ENCODE data around the gene CFAP69. TPM values are rescaled to one million over a fixed set of nuclear protein-coding genes. Genes with fewer than 3 reads are reported as not detected.
A peak's percentile ranks its signal among the peaks of the same experiment; 100 is the strongest.
"Not testable (repeated sequence)": the region's sequence is repeated elsewhere in the genome, so short reads cannot be mapped to it uniquely, and the experiment has no call there.

The CFAP69 gene
- total and polyA plus RNA-seq, 4 experiments from 2014 or later: 0.58 TPM; not detected in 3

DNA sequence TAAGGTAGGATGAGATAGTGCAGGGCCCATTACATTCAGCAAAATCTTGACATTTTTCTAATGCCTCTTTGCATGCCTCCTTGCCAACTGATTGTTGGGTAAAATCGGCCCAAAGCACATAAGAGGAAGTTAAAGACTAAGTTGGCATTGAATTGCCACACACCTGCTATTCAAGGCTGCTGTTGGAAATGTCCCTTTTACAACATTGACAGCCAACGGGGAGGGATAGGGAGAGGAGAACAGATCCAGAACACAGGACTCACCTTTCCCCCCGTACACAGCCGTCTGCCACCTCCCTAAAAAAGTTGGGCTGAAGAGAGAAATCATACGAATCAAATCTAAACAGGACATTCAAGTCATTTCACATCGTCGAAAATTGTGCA lies 75.4 kb downstream of the CFAP69 start:
- H3K27ac Mint-ChIP-seq: no peak overlapping the region
- no peaks in the 10 kb centered on the region for H3K36me3 Mint-ChIP-seq
- Histone ChIP-seq H3K9me3 (ENCODE audit: control insufficient read depth in 1 of 2, low read length in 2 of 2) (no peaks in the 10 kb centered on the region), H3K36me3 (ENCODE audit: insufficient read depth, low read length) (no peaks in the 10 kb centered on the region), H3K4me1 (ENCODE audit: insufficient read depth, low read length) (no peaks in the 10 kb centered on the region), H3K4me3 (ENCODE audit: low read length in 2 of 2) (no peak overlapping the region), H3K27ac (ENCODE audit: low read depth, low read length) (no peak overlapping the region), H3K27me3 (ENCODE audit: insufficient read depth, low read length) (peaks cover 6% of the 10 kb centered on the region)
- CTCF ChIA-PET (ENCODE audit: partially characterized antibody): no interaction called here
- POLR2A ChIA-PET (ENCODE audit: partially characterized antibody): no interaction called here
- peaks cover 0 to 2% (median 0%) of the 10 kb centered on the region in 8 donors for H3K9me3 Mint-ChIP-seq
- DNase-seq: no peak
- peak overlapping the region in 5 of 8 donors; percentile 17 to 67 (median 55) for H3K4me3 Mint-ChIP-seq
- H3K27me3 Mint-ChIP-seq: peaks cover 31 to 38% of the 10 kb centered on the region in 2 donors
- intact Hi-C loops (cut with micrococcal nuclease): no loop called here
- H3K4me1 Mint-ChIP-seq: peaks cover 6 to 15% (median 11%) of the 10 kb centered on the region in 4 donors

DNA sequence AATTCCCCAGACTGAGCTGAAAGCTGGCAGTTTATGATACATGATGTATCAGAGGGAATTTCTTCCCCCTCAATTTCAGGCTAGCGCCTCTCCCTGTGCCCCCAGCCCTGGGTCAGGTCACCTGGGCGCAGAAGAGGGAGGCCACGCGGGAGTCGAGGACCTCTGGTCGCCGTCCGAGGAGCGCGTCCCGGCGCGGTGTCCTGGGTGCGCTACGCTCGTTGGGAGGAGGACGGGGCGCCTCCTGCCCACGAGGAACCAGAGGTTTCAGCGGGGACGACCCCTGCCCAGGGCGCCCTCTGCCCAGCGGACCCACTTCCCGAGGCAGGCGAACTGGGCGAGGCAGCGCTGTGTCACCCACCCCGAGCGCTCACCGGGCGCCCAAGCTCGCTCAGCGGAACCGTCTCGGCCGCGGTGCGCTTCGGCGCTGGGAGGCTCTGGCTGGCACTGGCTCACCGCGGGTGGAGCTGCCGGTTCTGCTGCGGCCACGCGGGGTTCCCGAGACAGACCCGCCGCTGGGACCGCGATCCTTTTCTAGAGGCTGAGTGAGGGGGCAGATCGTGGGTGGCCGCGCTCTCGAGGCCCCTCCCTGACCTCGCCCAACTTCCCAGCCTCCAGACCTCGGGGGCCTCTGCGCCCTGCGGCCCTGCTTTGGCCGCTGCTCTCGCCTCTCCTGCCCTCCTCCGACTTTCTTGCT lies 76.0 kb downstream of the CFAP69 start, which contains the start of gene FAM237B:
Gene FAM237B, minus strand, starts transcription at position 504 of the 694 bp plus-strand sequence. CDS start 1,556 bp downstream, outside the sequence.
- Mint-ChIP-seq H3K27ac (no peak within 1 kb of the TSS), H3K4me1 (peaks cover 6 to 15% (median 11%) of the 10 kb centered on the region in 4 donors), H3K4me3 (peak within 1 kb of the TSS in 7 of 8 donors; percentile 17 to 67 (median 47)), H3K36me3 (no peaks in the 10 kb centered on the region), H3K27me3 (peaks cover 31 to 38% of the 10 kb centered on the region in 2 donors), H3K9me3 (peaks cover 0 to 2% (median 0%) of the 10 kb centered on the region in 8 donors)
- Histone ChIP-seq H3K27ac (ENCODE audit: low read depth, low read length) (no peak within 1 kb of the TSS), H3K9me3 (ENCODE audit: control insufficient read depth in 1 of 2, low read length in 2 of 2) (no peaks in the 10 kb centered on the region), H3K36me3 (ENCODE audit: insufficient read depth, low read length) (no peaks in the 10 kb centered on the region), H3K4me3 (ENCODE audit: low read length in 2 of 2) (no peak within 1 kb of the TSS), H3K4me1 (ENCODE audit: insufficient read depth, low read length) (no peaks in the 10 kb centered on the region), H3K27me3 (ENCODE audit: insufficient read depth, low read length) (peaks cover 6% of the 10 kb centered on the region)
- ChIA-PET CTCF (ENCODE audit: partially characterized antibody) (no interaction called here), POLR2A (ENCODE audit: partially characterized antibody) (no interaction called here)
- intact Hi-C loops (cut with micrococcal nuclease): no loop called here
- DNase-seq: no peak

DNA sequence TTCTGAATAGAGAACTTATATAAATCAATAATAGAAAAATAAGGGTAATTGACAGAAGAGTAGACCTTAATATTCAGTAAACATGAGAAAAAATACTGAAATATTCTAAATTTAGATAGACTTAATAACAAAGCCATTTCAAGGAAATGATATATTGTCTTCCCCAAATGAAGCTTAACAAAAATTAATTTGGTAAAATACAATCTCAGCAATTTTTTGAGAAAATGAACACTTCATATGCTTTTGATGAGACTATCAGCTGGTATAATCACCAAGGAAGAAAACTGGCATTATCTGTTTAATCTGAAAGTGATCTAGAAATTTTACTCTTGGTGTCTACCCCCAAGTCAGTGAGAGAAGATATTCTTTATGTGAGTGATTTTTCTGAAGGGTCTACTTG lies 77.9 kb downstream of the CFAP69 start:
- no peaks in the 10 kb centered on the region for H3K36me3 Mint-ChIP-seq
- peaks cover 6 to 15% (median 11%) of the 10 kb centered on the region in 4 donors for H3K4me1 Mint-ChIP-seq
- H3K4me1 ChIP-seq (ENCODE audit: insufficient read depth, low read length): no peaks in the 10 kb centered on the region
- intact Hi-C loops (cut with micrococcal nuclease): no loop called here
- no peak overlapping the region for H3K4me3 ChIP-seq (ENCODE audit: low read length in 2 of 2)
- H3K4me3 Mint-ChIP-seq: no peak overlapping the region
- H3K9me3 Mint-ChIP-seq: peaks cover 0 to 2% (median 0%) of the 10 kb centered on the region in 8 donors
- peaks cover 6% of the 10 kb centered on the region for H3K27me3 ChIP-seq (ENCODE audit: insufficient read depth, low read length)
- no peak for DNase-seq
- CTCF ChIA-PET (ENCODE audit: partially characterized antibody): no interaction called here
- no peak overlapping the region for H3K27ac Mint-ChIP-seq
- peaks cover 26 to 35% of the 10 kb centered on the region in 2 donors for H3K27me3 Mint-ChIP-seq
- no peaks in the 10 kb centered on the region for H3K36me3 ChIP-seq (ENCODE audit: insufficient read depth, low read length)
- no peak overlapping the region for H3K27ac ChIP-seq (ENCODE audit: low read depth, low read length)
- H3K9me3 ChIP-seq (ENCODE audit: control insufficient read depth in 1 of 2, low read length in 2 of 2): no peaks in the 10 kb centered on the region
- POLR2A ChIA-PET (ENCODE audit: partially characterized antibody): no interaction called here

DNA sequence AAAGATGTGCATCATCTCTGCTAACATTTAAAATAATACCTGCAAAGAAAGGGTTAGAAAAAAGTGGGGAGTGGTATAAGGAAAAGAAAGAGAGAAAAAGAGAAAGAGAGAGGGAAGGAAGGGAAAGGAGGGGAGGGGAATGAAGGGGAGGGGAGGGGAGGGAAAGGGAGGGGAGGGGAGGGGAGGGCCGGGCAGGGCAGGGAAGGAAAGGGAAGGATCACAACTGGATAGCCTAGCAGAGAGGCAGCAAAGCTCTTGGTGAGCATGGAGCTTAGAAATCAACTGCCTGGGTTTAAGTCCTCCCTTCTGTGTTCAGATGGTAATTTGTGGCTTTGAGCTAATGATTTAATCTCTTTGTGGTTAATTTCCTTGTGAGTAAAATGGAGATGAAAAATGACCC lies 81.5 kb downstream of the CFAP69 start:
- Mint-ChIP-seq H3K27ac (no peak overlapping the region), H3K36me3 (no peaks in the 10 kb centered on the region), H3K27me3 (peaks cover 8 to 16% of the 10 kb centered on the region in 2 donors), H3K4me1 (peaks cover 1 to 6% (median 1%) of the 10 kb centered on the region in 4 donors), H3K4me3 (no peak overlapping the region), H3K9me3 (peaks cover 0 to under 1% (median 0%) of the 10 kb centered on the region in 8 donors)
- Histone ChIP-seq H3K4me3 (ENCODE audit: low read length in 2 of 2) (no peak overlapping the region), H3K36me3 (ENCODE audit: insufficient read depth, low read length) (no peaks in the 10 kb centered on the region), H3K4me1 (ENCODE audit: insufficient read depth, low read length) (no peaks in the 10 kb centered on the region), H3K27me3 (ENCODE audit: insufficient read depth, low read length) (peaks cover 2% of the 10 kb centered on the region), H3K27ac (ENCODE audit: low read depth, low read length) (no peak overlapping the region), H3K9me3 (ENCODE audit: control insufficient read depth in 1 of 2, low read length in 2 of 2) (no peaks in the 10 kb centered on the region)
- intact Hi-C loops (cut with micrococcal nuclease): no loop called here
- ChIA-PET POLR2A (ENCODE audit: partially characterized antibody) (no interaction called here), CTCF (ENCODE audit: partially characterized antibody) (no interaction called here)
- no peak for DNase-seq

DNA sequence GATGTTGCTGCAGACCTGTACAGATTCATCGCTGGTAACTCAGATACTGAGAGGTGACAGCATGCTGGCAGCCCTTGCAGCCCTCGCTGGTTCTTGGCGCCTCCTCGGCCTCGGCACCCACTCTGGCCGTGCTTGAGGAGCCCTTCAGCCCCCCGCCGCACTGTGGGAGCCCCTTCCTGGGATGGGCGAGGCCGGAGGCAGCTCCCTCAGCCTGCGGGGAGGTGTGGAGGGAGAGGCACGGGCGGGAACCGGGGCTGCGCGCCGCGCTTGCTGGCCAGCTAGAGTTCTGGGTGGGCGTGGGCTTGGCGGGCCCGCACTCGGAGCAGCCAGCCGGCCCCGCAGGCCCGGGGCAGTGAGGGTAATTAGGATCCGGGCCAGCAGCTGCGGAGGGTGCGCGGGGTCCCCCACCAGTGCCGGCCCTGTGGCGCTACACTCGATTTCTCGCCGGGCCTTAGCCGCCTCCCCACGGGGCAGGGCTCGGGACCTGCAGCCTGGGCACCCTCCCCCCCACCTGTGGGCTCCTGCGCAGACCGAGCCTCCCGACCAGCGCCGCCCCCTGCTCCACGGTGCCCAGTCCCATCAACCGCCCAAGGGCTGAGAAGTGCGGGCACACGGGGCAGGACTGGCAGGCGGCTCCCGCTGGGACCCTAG lies 89.3 kb downstream of the CFAP69 start:
- Mint-ChIP-seq H3K36me3 (no peaks in the 10 kb centered on the region), H3K27me3 (peaks cover 5 to 6% of the 10 kb centered on the region in 2 donors), H3K4me3 (no peak overlapping the region), H3K9me3 (no peaks in the 10 kb centered on the region), H3K4me1 (peaks cover 0 to 2% (median under 1%) of the 10 kb centered on the region in 4 donors), H3K27ac (no peak overlapping the region)
- CTCF ChIA-PET (ENCODE audit: partially characterized antibody): no interaction called here
- no peak for DNase-seq
- no peaks in the 10 kb centered on the region for H3K36me3 ChIP-seq (ENCODE audit: insufficient read depth, low read length)
- no peaks in the 10 kb centered on the region for H3K9me3 ChIP-seq (ENCODE audit: control insufficient read depth in 1 of 2, low read length in 2 of 2)
- H3K27me3 ChIP-seq (ENCODE audit: insufficient read depth, low read length): no peaks in the 10 kb centered on the region
- H3K4me3 ChIP-seq (ENCODE audit: low read length in 2 of 2): no peak overlapping the region
- no peak overlapping the region for H3K27ac ChIP-seq (ENCODE audit: low read depth, low read length)
- POLR2A ChIA-PET (ENCODE audit: partially characterized antibody): no interaction called here
- H3K4me1 ChIP-seq (ENCODE audit: insufficient read depth, low read length): no peaks in the 10 kb centered on the region
- intact Hi-C loops (cut with micrococcal nuclease): no loop called here

DNA sequence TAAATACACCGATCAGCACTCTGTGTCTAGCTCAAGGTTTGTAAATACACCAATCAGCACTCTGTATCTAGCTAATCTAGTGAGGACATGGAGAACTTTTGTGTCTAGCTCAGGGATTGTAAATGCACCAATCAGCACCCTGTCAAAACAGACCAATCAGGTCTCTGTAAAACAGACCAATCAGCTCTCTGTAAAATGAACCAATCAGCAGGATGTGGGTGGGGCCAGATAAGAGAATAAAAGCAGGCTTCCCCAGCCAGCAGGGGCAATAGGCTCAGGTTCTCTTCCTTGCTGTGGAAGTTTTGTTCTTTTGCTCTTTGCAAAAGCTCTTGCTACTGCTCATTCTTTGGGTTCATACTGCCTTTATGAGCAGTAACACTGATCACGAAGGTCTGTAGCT lies 90.0 kb downstream of the CFAP69 start:
- H3K4me3 ChIP-seq (ENCODE audit: low read length in 2 of 2); CTCF ChIA-PET (ENCODE audit: partially characterized antibody); H3K27ac Mint-ChIP-seq; H3K27me3 Mint-ChIP-seq; H3K4me3 Mint-ChIP-seq; DNase-seq; H3K27me3 ChIP-seq (ENCODE audit: insufficient read depth, low read length); H3K4me1 Mint-ChIP-seq; H3K36me3 ChIP-seq (ENCODE audit: insufficient read depth, low read length); H3K9me3 ChIP-seq (ENCODE audit: control insufficient read depth in 1 of 2, low read length in 2 of 2); POLR2A ChIA-PET (ENCODE audit: partially characterized antibody); H3K36me3 Mint-ChIP-seq; H3K9me3 Mint-ChIP-seq; H3K4me1 ChIP-seq (ENCODE audit: insufficient read depth, low read length); intact Hi-C loops (cut with micrococcal nuclease); H3K27ac ChIP-seq (ENCODE audit: low read depth, low read length): not testable (repeated sequence)

DNA sequence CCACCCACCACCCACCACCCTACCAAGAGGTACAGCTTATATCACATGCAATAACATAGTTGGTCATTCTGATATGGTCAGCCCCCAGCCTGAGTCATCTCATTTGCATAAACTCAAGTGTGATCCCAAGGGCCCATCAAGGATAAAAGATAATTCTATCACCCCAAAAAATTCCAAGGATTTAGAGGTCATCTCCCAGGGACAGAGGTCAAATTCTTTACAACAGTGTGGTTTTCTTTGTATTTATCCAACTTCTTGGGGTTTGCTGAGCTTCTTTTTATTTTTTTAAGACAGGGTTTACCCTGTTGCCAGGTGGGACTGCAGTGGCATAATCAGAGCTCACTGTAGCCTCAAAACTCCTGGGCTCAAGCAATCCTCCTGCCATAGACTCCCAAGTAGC lies 92.1 kb downstream of the CFAP69 start:
- no peak overlapping the region for H3K4me3 Mint-ChIP-seq
- H3K9me3 Mint-ChIP-seq: no peaks in the 10 kb centered on the region
- Histone ChIP-seq H3K27me3 (ENCODE audit: insufficient read depth, low read length) (no peaks in the 10 kb centered on the region), H3K36me3 (ENCODE audit: insufficient read depth, low read length) (no peaks in the 10 kb centered on the region), H3K9me3 (ENCODE audit: control insufficient read depth in 1 of 2, low read length in 2 of 2) (no peaks in the 10 kb centered on the region), H3K4me1 (ENCODE audit: insufficient read depth, low read length) (no peaks in the 10 kb centered on the region), H3K4me3 (ENCODE audit: low read length in 2 of 2) (no peak overlapping the region), H3K27ac (ENCODE audit: low read depth, low read length) (no peak overlapping the region)
- CTCF ChIA-PET (ENCODE audit: partially characterized antibody): interaction anchor here (0.6 to 1.7 kb wide), 2 partner anchors 8 to 183 kb away, joined by 3 to 7 read pairs; partner anchors contain the start of gene STEAP1
- no peaks in the 10 kb centered on the region for H3K36me3 Mint-ChIP-seq
- DNase-seq: no peak
- POLR2A ChIA-PET (ENCODE audit: partially characterized antibody): no interaction called here
- H3K4me1 Mint-ChIP-seq: peaks cover 0 to 2% (median under 1%) of the 10 kb centered on the region in 4 donors
- H3K27ac Mint-ChIP-seq: no peak overlapping the region
- H3K27me3 Mint-ChIP-seq: peaks cover 5% of the 10 kb centered on the region in 2 donors
- intact Hi-C loops (cut with micrococcal nuclease): no loop called here

Data from CD4-positive, alpha-beta memory T cell (primary cell).